H1 (cell line): ENCODE measurements around the gene PRRG2. TPM values are rescaled to one million over a fixed set of nuclear protein-coding genes. Genes with fewer than 3 reads are reported as not detected.

Source experiments
- NANOG ChIP-seq: IDR thresholded peaks from 2 replicates; pipeline ENCODE4 v1.6.1; 2011; ENCODE audit warnings: low read length, low read depth, mild to moderate bottlenecking, inconsistent platforms; ENCODE audit not compliant: insufficient read depth, poor library complexity, severe bottlenecking
- polyA plus RNA-seq, 7 experiments: library from polyadenylated mRNA; depleted of rRNA in 3 of 7; stranded (reverse) in 5 of 7; unstranded in 2 of 7; fragments of >200 nt in 5 of 7; fragments of 200-250 nt in 2 of 7; gene quantifications; 1 replicate in 5 of 7; 2 replicates in 1 of 7; 4 replicates in 1 of 7; pipeline versions ENCODE4 v1.2.1 to v1.2.3, GENCODE V29; 2011 to 2013; ENCODE audit warnings: missing spikeins in 2 of 7, mixed read lengths in 2 of 7
- total RNA-seq: library from RNA; stranded (reverse); fragmentation: NEBNext Ultra II Directional; extraction: Animal tissue kit (Norgen Biotek cat#: 25700); gene quantifications from 2 replicates; pipeline ENCODE4 v1.2.1, GENCODE V29; 2021

Gene PRRG2
- total and polyA plus RNA-seq, 2 of the 8 experiments (the other 6 are each of a cell fraction or from before 2014, with no cell fraction given): 4.1 to 5.6 TPM

DNA sequence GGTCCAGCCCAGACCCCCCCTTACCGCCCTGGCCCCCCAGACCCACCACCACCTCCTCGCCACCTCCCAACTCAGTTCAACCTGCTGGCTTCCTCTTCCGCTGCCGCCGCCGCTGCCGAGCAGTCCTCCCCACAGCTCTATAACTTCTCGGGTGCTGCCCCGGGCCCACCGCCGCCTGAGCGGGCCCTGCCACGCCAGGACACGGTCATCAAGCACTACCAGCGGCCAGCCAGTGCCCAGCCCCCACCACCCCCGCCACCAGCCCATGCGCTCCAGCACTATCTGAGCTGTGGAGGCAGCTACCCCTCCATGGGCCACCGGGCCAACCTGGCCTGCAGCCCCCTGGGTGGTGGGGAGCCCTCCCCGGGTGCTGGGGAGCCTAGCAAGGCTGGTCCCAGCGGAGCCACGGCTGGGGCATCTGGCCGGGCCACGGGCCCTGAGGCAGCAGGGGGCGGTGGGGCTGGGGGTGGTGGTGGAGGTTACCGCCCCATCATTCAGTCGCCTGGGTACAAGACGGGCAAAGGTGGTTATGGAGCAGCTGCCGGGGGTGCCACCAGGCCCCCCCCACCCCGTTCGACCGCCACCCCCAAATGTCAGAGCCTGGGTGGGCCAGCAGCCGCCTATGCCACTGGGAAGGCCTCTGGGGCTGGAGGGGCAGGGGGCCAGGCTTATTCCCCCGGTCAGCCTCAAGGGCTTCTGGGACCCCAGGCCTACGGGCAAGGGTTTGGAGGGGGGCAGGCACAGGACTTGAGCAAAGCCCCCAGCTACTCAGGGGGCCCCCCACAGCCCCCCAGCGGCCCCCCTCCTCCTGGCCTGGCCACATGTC, 14.1 kb downstream of the PRRG2 start (continued):
- TF ChIP-seq NANOG: no peak
